GM23338 (cell line): ENCODE results near the gene POP7. TPM values are rescaled to one million over a fixed set of nuclear protein-coding genes. Genes with fewer than 3 reads are reported as not detected.
A peak's percentile ranks its signal among the peaks of the same experiment; 100 is the strongest.

Experiments used
- ATAC-seq: fragments of 200-7000 bp; cut with Tn5 transposase; 3 replicates; pipeline ENCODE4 v1.9.1; 2020
- DNase-seq: peaks from one replicate; pipeline ENCODE4 v3.0.0-alpha.2; 2015; ENCODE audit warnings: low spot score
- H2AFZ ChIP-seq: fragments of 200-600 bp; sonication (generic); 2 replicates; pipeline ENCODE4 v1.8.0; 2016; ENCODE audit warnings: antibody characterized with exemption, mild to moderate bottlenecking, moderate library complexity
- H3F3A ChIP-seq: fragments of 200-600 bp; sonication (generic); replicated peaks from 2 replicates; pipeline ENCODE4 v1.8.0; 2017; ENCODE audit warnings: antibody characterized with exemption, mixed run types, low read depth
- H3K27ac ChIP-seq: fragments of 200-600 bp; sonication (generic); 2 replicates; pipeline ENCODE4 v1.6.1; 2016; ENCODE audit warnings: low read depth
- H3K27me3 ChIP-seq: fragments of 200-600 bp; sonication (generic); 2 replicates; pipeline ENCODE4 v1.8.0; 2016; ENCODE audit warnings: mild to moderate bottlenecking, mixed run types, moderate library complexity; ENCODE audit not compliant: insufficient read depth
- H3K36me3 ChIP-seq: fragments of 200-600 bp; sonication (generic); 2 replicates; pipeline ENCODE4 v1.8.0; 2016; ENCODE audit warnings: mild to moderate bottlenecking; ENCODE audit not compliant: insufficient read depth
- H3K4me1 ChIP-seq: fragments of 200-600 bp; sonication (generic); 2 replicates; pipeline ENCODE4 v1.8.0; 2016; ENCODE audit warnings: mild to moderate bottlenecking, moderate library complexity; ENCODE audit not compliant: insufficient read depth
- H3K4me2 ChIP-seq: fragments of 200-600 bp; sonication (generic); 2 replicates; pipeline ENCODE4 v1.7.1; 2017; ENCODE audit warnings: mixed run types
- H3K4me3 ChIP-seq: fragments of 200-600 bp; sonication (generic); 2 replicates; pipeline ENCODE4 v1.6.1; 2016; ENCODE audit warnings: mixed run types
- H3K79me2 ChIP-seq: fragments of 200-600 bp; sonication (generic); replicated peaks from 2 replicates; pipeline ENCODE4 v1.8.0; 2017; ENCODE audit warnings: mild to moderate bottlenecking; ENCODE audit not compliant: insufficient read depth
- H3K9me2 ChIP-seq: fragments of 200-600 bp; sonication (generic); 2 replicates; pipeline ENCODE4 v1.8.0; 2017; ENCODE audit not compliant: insufficient read depth
- H4K20me1 ChIP-seq: fragments of 200-600 bp; sonication (generic); replicated peaks from 2 replicates; pipeline ENCODE4 v1.8.0; 2017; ENCODE audit warnings: mild to moderate bottlenecking; ENCODE audit not compliant: insufficient read depth
- H3K27ac Mint-ChIP-seq: 2 replicates; pipeline ENCODE4 v1.8.0; 2020; ENCODE audit warnings: inconsistent platforms, mild to moderate bottlenecking, moderate library complexity, mixed read lengths
- H3K27me3 Mint-ChIP-seq: 3 replicates; pipeline ENCODE4 v1.8.0; 2022; ENCODE audit warnings: low read depth, mild to moderate bottlenecking, moderate library complexity, mixed read lengths, inconsistent platforms; ENCODE audit not compliant: insufficient read depth, poor library complexity
- H3K36me3 Mint-ChIP-seq: 3 replicates; pipeline ENCODE4 v1.8.0; 2021; ENCODE audit warnings: low read depth, mild to moderate bottlenecking, inconsistent platforms, moderate library complexity, mixed read lengths
- H3K4me1 Mint-ChIP-seq: 3 replicates; pipeline ENCODE4 v1.8.0; 2020; ENCODE audit warnings: mild to moderate bottlenecking, inconsistent platforms, mixed read lengths
- H3K4me3 Mint-ChIP-seq: 3 replicates; pipeline ENCODE4 v1.8.0; 2021; ENCODE audit warnings: moderate library complexity, mild to moderate bottlenecking, inconsistent platforms, mixed read lengths
- H3K9me3 Mint-ChIP-seq: 3 replicates; pipeline ENCODE4 v1.8.0; 2020; ENCODE audit warnings: moderate library complexity, mild to moderate bottlenecking, inconsistent platforms, mixed read lengths
- CREB1 ChIP-seq: fragments of 250-450 bp; sonication (Bioruptor Pico); IDR thresholded peaks from 2 replicates; pipeline ENCODE4 v1.5.0; 2020; ENCODE audit warnings: low read depth, mild to moderate bottlenecking, moderate library complexity
- EZH2phosphoT487 ChIP-seq: fragments of 200-600 bp; sonication (generic); IDR thresholded peaks from one replicate; pipeline ENCODE4 v1.8.1; 2018; ENCODE audit warnings: antibody characterized with exemption; ENCODE audit not compliant: unreplicated experiment
- NANOG ChIP-seq: IDR thresholded peaks from 2 replicates; pipeline ENCODE4 v1.6.1; 2016; ENCODE audit warnings: antibody characterized with exemption, borderline replicate concordance
- ZNF114 ChIP-seq: fragments of 250-450 bp; sonication (Bioruptor Pico); IDR thresholded peaks from 2 replicates; pipeline ENCODE4 v1.5.0; 2020; ENCODE audit warnings: mild to moderate bottlenecking, moderate library complexity
- ZNF462 ChIP-seq: fragments of 250-450 bp; sonication (Bioruptor Pico); IDR thresholded peaks from 2 replicates; pipeline ENCODE4 v1.5.0; 2020; ENCODE audit warnings: mild to moderate bottlenecking, moderate library complexity
- polyA plus RNA-seq: library from polyadenylated mRNA; unstranded; fragments of >200 nt; fragmentation: Nextera tagmentation; extraction: Ambion mirVana; gene quantifications from 2 replicates; pipeline ENCODE4 v1.2.1, GENCODE V29; 2016
- total RNA-seq: library from RNA; depleted of rRNA; stranded (reverse); fragments of >200 nt; shearing (Covaris generic); gene quantifications from 2 replicates; pipeline ENCODE4 v1.2.3, GENCODE V29; 2014
- TF ChIP-seq, protein P1 (sequence below): IDR thresholded peaks from 2 replicates; pipeline ENCODE4 v1.6.1; 2016; ENCODE audit warnings: antibody characterized with exemption
- TF ChIP-seq, protein P2 (sequence below): IDR thresholded peaks from one replicate; pipeline ENCODE4 v1.6.1; 2018; ENCODE audit warnings: antibody characterized with exemption; ENCODE audit not compliant: unreplicated experiment

Gene POP7
- total and polyA plus RNA-seq, 2 experiments from 2014 or later, result 110 to 216 TPM

GRCh38 chr7:100706672-100707311 is 871 bp downstream of the POP7 start (continued):
- TF ChIP-seq, protein P1, sequence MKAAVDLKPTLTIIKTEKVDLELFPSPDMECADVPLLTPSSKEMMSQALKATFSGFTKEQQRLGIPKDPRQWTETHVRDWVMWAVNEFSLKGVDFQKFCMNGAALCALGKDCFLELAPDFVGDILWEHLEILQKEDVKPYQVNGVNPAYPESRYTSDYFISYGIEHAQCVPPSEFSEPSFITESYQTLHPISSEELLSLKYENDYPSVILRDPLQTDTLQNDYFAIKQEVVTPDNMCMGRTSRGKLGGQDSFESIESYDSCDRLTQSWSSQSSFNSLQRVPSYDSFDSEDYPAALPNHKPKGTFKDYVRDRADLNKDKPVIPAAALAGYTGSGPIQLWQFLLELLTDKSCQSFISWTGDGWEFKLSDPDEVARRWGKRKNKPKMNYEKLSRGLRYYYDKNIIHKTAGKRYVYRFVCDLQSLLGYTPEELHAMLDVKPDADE, result no peak
- TF ChIP-seq, protein P2, sequence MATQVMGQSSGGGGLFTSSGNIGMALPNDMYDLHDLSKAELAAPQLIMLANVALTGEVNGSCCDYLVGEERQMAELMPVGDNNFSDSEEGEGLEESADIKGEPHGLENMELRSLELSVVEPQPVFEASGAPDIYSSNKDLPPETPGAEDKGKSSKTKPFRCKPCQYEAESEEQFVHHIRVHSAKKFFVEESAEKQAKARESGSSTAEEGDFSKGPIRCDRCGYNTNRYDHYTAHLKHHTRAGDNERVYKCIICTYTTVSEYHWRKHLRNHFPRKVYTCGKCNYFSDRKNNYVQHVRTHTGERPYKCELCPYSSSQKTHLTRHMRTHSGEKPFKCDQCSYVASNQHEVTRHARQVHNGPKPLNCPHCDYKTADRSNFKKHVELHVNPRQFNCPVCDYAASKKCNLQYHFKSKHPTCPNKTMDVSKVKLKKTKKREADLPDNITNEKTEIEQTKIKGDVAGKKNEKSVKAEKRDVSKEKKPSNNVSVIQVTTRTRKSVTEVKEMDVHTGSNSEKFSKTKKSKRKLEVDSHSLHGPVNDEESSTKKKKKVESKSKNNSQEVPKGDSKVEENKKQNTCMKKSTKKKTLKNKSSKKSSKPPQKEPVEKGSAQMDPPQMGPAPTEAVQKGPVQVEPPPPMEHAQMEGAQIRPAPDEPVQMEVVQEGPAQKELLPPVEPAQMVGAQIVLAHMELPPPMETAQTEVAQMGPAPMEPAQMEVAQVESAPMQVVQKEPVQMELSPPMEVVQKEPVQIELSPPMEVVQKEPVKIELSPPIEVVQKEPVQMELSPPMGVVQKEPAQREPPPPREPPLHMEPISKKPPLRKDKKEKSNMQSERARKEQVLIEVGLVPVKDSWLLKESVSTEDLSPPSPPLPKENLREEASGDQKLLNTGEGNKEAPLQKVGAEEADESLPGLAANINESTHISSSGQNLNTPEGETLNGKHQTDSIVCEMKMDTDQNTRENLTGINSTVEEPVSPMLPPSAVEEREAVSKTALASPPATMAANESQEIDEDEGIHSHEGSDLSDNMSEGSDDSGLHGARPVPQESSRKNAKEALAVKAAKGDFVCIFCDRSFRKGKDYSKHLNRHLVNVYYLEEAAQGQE, result no peak

DNA sequence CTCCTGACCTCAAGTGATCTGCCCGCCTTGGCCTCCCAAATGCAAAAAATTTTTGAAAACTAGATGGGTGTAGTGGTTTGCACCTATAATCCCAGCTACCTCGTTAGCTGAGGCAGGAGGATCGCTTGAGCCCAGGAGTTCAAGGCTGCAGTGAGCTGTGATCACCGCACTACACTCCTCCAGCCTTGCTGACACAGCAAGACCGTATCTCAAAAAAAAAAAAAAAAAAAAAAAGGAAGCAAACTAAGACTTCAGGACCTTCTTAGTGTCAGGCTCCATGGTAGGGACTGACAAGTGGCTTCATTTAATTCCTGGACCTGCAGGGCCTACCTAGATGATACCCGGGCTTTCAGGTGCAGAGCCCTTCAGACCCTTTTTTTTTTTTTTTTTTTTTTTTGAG is 2.5 kb downstream of the POP7 start:
- Histone ChIP-seq H3K4me3 (no peak overlapping the region), H3K27ac (no peak overlapping the region), H3K9me2 (no peaks in the 10 kb centered on the region), H3K4me2 (no peak overlapping the region), H4K20me1 (peaks cover 12% of the 10 kb centered on the region), H3F3A (peaks cover 14% of the 10 kb centered on the region; the same call in 1 of the 2 replicates), H3K4me1 (no peaks in the 10 kb centered on the region; the same call in 1 of the 2 replicates), H3K79me2 (peaks cover 27% of the 10 kb centered on the region), H3K36me3 (peaks cover 8% of the 10 kb centered on the region), H2AFZ (no peak overlapping the region), H3K27me3 (no peaks in the 10 kb centered on the region)
- TF ChIP-seq EZH2phosphoT487 (no peak), ZNF462 (no peak), NANOG (no peak), CREB1 (CRISPR knock-in tag) (no peak), ZNF114 (CRISPR knock-in tag) (no peak)
- Mint-ChIP-seq H3K4me3 (0 out of 3 replicates have a peak overlapping the region, but pooled peaks have one; percentile 17), H3K9me3 (no peaks in the 10 kb centered on the region), H3K36me3 (peaks cover 20% of the 10 kb centered on the region), H3K4me1 (peaks cover 9% of the 10 kb centered on the region), H3K27me3 (peaks cover 4% of the 10 kb centered on the region), H3K27ac (no peak overlapping the region)
- no peak for ATAC-seq
- no peak for DNase-seq
